Keratinocyte (primary cell): ENCODE measurements around the gene IQGAP3.

Experiments
- EZH2 ChIP-seq: IDR thresholded peaks from one replicate; pipeline ENCODE4 v1.6.1; 2012; ENCODE audit warnings: inconsistent platforms, mild to moderate bottlenecking, low read length, moderate library complexity
- TF ChIP-seq, protein P1 (sequence below), 3 experiments: IDR thresholded peaks in 1 of 3; conservative IDR thresholded peaks in 1 of 3; optimal IDR thresholded peaks in 1 of 3; 2 replicates in 2 of 3; 3 replicates in 1 of 3; pipeline versions ENCODE3 to v1.5.1; 2011; ENCODE audit warnings: low read length in 3 of 3, mild to moderate bottlenecking in 3 of 3, moderate library complexity in 2 of 3, control low read depth in 1 of 3, inconsistent platforms in 1 of 3; ENCODE audit not compliant: insufficient read depth in 2 of 3; ENCODE audit errors: extremely low read depth in 1 of 3

DNA sequence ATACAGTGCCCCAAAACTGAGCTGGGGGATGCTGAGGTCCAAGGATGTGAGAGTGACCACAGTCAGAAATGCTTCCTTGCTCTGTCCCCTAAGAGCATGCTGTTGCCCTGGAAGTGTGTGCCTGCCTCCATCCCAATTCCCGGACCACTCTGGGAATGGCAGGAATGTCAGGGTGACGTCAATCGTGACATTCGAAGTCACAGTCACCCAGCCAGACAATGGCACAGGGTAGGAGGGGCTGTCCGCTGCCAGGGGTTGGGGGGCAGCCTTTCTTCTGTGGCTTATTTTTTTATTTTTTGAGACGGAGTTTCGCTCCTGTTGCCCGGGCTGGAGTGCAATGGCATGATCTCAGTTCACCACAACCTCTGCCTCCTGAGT is 94.1 kb downstream of the IQGAP3 start:
- TF ChIP-seq, protein P1, sequence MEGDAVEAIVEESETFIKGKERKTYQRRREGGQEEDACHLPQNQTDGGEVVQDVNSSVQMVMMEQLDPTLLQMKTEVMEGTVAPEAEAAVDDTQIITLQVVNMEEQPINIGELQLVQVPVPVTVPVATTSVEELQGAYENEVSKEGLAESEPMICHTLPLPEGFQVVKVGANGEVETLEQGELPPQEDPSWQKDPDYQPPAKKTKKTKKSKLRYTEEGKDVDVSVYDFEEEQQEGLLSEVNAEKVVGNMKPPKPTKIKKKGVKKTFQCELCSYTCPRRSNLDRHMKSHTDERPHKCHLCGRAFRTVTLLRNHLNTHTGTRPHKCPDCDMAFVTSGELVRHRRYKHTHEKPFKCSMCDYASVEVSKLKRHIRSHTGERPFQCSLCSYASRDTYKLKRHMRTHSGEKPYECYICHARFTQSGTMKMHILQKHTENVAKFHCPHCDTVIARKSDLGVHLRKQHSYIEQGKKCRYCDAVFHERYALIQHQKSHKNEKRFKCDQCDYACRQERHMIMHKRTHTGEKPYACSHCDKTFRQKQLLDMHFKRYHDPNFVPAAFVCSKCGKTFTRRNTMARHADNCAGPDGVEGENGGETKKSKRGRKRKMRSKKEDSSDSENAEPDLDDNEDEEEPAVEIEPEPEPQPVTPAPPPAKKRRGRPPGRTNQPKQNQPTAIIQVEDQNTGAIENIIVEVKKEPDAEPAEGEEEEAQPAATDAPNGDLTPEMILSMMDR (optimal IDR thresholded peaks at IDR 0.05 in 1 of 3, IDR thresholded peaks at IDR 0.05 in 1 of 3, conservative IDR thresholded peaks at IDR 0.05 in 1 of 3; ENCODE audit: extremely low read depth in 1 of 3, insufficient read depth in 2 of 3, low read length in 3 of 3): no peak
- TF ChIP-seq EZH2: no peak
